Hematopoietic multipotent progenitor cell treated with erythropoietin and hydrocortisone succinate and interleukin-3 and kit ligand, for 4 days (in vitro differentiated cells): ENCODE data around the gene RERG.
A peak's percentile ranks its signal among the peaks of the same experiment; 100 is the strongest.

Experiments used
- DNase-seq: peaks from one replicate; pipeline ENCODE4 v3.0.0-alpha.2; 2015

Gene RERG

DNA sequence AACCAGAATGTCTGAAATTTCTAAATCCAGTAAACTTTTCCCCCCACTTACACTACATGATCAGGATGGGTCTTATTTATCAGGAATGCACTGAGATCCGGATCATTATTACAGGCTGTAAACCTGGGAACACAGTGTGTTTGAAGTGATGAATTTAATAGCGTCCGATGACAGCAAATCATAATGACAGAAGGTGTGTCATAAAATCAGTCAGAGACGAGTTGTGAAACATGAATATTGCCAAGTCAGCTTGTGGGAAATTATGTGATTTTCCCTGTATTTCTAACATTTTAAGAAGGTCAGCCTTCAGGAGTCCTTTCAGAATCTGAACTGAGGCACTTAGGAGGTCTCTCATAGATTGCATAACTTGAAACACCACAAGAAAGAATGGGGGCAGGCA, 36.7 kb downstream of the RERG start:
- no peak for DNase-seq

DNA sequence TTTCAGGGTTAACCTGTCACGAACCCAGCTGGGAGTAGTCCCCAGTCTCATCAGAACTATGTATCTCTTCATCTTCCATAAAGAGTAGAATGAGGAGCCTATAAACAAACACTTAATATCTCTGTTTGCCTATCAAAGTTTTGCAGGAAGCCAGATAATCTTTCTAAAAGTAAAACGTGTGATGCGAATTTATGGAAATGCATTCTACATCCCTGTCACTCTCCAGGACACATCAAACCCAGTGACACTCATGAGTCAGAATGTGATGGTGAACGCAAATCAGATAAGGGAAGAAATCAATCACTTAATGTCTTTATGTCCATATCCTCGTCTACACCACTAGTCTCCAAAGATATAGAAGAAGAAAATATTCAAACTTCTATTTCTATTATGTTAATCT, 37.4 kb downstream of the RERG start:
- no peak for DNase-seq

DNA sequence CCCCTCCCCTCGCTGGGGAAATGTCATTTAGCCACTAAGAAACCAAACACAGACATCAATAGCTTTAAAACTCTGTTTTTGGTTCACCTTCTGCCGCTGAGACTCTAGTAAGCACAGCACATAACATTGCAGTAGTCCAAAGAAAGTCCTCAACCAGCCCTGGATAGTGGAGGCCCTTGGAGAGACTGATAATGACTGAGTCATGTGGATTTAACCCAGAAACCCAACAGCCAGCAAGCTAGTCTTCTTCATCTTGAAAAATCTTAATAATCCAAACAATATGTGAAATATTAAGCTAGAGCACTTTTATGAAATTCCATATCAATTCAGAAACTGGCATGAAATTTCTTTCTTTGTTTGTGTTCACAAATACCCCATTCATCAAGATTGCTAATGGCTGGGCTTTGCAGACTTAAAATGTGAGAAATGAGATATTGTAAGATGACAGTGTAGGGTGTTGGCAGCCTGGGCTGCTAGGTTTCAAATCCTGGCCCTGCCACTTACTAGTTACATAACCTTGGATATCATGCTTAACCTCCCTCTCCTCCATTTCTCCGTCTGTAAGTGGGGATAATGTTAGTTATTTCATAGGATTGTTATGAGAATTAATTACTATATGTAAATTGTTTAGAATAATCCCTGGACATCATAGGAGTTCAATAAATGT, 40.1 kb downstream of the RERG start:
- DNase-seq, result no peak

DNA sequence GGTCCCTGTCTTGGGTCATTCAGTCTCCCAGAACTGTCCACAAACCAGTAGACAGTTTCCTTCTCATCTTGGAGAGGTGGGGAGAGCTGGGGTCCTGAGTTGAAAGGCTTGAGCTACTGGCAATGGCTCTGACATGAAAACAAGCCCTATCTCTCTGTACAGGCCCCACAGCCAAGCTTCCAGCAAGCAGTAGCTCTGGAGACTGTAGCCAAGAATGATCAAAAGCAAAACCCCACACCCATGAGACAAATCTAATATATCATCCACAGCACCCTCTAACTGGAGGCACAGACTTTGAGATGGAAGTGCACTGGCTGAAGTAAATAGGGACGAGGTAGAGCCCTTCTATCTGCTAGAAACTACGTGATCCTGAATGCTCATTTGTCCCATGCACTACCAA, 40.9 kb downstream of the RERG start:
- DNase-seq, result no peak

DNA sequence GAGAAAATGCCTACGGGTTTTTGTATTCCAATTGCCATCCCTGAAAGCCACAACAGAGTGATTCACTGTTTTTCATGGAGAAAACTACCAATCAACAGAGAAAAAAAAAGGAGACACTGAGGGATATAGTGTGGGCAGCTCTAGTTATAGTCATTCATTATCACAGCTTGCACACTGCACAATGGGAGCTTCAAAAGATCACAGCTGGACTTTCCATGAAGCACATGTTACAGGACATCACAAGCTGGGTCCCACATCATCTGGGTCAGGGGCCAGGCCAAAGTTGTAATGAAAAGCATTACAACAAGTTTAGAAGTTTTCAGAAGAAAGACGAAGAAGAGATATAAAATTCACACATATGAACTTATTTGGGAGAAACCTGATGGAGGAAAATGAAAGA, 41.5 kb downstream of the RERG start:
- DNase-seq, result no peak

DNA sequence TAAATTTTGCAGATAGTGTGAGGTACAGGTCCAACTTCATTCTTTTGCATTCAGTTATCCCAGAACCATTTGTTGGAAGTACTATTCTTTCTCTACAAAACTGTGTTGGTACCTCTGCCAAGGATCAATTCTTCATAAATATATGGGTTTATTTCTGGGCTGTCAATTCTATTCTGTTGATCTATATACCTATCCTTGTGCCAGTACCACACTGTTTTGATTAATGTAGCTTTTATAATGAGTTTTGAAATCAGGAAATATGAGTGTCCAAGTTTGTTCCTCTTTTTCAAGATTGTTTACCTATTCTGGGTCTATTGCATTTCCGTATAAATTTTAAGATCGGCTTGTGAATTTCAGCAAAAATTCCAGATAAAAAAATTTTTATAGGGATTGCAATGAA, 48.1 kb downstream of the RERG start:
- DNase-seq, result no peak

DNA sequence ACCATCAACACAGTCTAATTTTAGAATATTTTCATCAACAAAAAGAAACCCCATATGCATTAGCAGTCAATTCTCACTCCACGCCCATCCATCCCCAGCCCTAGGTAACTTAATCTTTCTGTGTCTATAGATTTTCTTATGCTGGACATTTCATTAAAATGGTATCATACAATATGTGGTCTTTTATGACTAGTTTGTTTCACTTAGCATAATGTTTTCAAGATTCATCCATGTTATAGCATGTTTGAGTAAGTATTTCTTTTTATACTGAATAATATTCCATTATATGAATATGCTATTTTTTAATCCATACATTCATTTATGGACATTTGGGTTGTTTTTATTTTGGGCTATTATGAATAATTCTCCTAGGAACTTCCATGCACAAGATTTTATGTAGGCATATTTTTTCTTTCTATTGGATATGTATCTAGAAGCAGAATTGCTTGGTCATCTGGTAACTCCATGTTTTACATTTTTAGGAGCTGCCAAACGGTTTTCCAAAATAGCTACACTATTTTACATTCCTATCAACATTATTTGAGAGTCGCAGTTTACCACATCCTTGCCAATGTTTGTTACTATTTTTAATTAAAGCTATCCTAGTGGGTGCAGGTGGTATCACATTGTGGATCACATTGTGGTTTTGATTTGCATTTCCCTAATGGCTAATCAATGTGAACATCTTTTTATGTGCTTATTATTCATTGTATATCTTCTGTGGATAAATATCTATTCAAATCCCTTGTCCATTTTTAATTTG, 49.0 kb downstream of the RERG start:
- DNase-seq, result no peak

DNA sequence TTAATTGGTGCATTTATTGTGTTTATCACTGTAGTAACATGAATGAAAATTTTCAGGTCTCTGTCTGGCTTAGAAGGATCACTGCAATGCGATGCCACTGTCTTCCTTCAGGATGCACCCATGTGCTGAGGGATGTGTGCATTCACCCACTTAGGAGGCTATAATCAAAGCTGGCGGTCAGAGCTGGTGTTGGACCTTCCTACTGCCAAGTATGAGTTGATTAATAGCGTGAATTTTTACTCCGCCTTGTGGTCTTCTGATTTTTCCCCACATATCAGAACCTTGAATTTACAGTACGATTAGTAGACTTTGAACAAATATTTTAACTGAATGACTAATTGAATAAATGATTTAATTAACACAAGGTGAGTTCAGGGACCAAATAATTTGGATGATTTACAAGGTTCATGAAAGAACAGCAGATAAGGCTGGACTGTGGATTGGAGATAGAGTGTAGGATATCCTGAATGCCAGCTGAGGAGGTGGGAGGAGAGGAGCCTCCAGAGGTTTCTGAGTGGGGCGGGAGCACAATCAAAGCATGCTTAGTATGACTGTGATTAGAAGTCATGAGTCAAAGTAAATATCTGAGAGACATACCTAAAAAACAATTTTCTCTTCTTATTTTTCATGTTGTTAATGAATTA, 50.1 kb downstream of the RERG start:
- no peak for DNase-seq

DNA sequence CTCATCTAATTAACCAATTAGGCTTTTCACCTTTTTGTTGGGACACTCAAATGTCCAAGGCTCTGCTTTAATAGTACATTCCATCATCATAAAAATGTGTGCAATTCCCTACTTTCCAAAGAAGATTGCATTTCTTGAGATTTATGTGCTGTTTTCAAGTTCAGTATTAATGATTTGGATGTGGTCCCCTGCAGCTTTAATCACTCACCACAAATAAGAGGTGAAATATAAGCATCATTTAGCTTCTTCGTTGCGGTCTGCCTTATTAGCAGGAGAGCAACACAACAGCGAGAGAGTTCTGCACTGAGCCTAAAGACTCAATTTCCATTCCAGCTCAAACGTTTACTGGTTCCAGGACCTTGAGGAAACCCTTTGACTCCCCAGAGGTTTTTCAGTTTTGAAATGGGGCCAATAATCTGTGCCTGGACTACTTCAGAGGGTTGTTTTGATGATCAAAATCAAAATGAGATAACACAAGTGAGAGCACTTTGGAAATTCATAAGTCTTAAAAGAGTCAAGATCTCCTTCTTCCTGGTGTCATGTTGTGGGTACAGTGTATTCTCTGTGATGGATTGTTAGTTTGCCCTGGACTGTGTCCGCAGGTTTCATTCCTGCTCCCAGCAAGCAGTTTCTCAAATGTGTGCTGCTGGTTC, 53.1 kb downstream of the RERG start:
- DNase-seq, result no peak

DNA sequence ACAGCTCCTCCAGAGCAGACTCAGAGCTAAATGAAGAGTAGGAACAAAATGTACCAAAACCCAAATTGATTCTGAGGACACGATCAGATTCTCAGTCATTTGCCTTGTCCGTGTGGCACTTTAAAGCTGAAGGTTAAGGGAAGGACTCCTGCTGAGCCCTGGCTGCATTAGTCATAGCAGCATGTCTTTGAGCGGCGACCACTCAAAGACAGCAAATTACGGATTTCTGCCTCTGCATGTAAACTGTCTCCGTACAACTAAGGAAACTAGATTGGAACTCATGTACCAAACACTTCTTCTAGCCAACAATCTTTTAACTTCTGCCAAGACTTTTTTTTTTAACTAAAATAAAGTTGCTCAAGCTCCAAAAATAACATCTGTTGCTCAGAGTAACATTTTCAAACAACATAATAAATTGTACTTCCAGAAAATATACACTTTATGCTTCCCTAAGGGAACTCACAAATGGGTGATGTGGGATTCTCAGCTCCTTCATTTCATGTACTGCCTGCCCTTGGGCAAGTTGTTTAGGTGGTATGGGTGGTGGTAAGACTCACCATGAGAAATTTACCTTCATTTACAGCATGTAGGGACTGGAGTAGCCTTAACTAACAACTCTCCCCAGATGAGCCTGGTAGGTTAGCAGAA, 56.1 kb downstream of the RERG start:
- no peak for DNase-seq

DNA sequence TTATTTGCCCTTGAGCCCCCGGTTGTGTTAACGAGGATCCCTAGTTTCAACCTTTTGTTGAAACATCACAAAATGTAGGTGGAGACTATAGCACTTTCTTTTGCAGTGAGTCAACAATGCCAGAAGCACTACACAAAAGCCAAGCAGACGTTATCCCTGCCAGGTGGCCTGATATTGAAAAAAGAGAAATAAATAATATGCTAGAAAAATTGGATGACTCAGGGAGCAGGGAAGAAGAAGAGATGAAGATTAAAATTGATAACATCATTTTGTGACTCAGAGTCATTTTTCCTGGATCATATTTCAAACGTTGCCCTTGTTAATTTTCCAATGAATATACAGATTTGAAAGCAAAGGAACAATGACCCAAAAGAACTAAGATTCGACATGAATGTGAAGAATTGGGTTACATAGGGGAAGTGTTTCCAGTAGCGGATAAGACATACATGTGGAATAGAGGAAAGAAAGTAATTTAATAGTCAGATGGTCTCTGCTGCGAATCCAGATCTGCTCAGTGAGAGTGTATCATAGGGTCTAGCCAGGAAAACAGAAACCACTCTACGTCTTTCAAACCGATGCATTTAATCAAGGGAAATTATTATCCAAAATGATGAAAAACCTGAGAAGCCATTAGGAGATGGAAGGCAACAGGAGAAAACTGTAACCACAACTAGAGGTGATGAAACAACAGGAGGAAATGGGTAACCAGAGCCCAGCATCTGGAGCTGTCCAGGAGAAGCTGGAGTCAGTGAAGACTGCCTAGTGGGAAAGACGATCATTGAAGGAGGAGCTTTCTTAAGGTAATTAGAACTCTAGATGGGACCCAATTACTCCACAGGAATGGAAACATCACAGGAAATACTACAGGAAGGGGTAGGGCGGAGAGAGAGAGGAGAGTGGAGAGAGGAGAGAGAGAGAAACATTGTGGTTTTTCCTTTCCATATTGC, 57.9 kb downstream of the RERG start:
- no peak for DNase-seq

DNA sequence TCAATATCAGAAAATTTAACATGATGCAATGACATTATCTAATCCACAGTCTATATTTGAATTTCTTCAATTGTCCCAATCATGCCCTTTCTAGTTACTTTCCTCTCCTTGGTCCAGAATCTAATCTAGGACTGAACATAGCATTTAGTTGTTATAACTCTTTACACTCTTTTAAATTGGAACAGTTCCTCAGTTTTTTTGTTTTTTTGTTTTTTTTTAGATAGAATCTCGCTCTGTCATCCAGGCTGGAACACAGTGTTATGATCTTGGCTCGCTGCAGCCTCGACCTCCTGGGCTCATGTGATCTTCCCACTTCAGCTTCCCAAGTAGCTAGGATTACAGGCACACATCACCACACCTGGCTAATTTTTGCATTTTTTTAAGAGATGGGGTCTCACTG, 63.1 kb downstream of the RERG start:
- DNase-seq, result no peak

DNA sequence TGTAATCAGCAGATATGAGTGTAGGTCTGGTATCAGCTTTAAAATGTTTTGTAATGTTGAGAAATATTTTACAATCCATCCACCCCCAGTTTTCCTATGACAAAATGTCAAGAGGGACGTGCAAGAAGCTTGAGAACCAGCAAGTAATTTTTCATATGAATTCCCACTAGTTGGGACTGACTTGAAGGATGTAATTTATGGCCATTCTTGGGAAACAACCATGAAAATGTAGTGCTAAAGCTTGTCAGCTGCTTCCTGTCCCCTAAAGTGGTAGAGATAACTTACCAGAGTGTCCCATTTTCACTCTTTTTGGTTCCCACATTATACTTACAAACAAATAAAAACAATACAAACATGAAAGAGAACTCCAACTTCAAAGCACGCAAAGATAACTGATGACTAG, 63.9 kb downstream of the RERG start:
- DNase-seq, result no peak

DNA sequence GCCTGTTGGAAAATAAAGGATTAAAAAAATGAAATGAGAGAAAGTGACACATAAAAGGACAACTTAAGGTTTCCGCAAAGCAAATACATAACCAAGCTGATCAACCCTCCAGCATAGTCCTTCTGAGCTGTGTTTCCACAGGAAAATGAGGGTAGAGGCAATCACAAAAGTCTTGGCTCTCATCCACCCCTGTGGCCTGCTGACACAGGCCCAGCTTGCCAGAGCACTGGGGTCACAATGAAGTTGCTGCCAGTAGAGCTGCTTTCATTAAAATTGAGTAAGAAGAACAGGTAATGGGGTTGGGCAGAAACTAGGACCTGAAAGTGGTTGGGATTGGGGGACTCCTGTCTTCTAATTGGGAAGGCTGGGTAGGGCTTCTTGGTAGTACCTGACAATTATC, 65.9 kb downstream of the RERG start:
- no peak for DNase-seq

DNA sequence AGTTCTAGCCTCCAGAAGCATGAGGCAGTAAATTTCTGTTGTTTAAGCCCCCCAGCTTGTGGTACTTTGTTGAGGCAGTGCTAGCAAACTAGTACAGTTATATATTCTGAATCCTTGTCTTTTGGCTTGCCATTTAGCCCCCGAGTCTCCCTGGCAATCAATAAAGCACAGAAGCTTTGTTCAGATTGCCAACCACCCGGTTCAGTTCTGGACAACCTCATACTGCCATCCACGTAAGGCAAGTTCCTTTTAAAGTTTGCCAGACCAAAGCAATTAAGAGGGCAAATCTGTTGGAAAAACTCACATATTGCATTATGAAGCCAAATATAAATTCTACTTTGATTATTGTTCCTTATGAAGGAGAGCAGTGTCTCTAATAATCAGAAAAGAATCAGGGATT, 67.1 kb downstream of the RERG start:
- no peak for DNase-seq

DNA sequence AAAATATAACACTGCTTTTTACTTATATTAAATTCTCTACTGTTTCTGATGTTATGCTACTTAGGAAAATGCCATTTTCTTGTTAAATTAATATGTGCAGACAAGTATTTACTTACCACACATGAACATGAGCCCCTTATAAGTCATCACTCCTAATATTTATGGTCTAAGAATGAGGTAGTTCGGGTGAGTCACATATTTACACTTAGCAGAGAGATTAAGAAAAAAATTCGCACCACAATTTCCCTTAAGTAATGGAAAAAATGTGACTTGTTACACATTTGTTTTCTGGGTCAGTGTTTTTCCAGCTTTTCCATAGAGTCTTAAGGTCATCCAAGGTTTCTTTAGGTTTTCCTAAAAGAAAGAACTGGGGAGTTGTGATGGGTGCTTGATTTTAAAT, 68.3 kb downstream of the RERG start:
- DNase-seq, result no peak

DNA sequence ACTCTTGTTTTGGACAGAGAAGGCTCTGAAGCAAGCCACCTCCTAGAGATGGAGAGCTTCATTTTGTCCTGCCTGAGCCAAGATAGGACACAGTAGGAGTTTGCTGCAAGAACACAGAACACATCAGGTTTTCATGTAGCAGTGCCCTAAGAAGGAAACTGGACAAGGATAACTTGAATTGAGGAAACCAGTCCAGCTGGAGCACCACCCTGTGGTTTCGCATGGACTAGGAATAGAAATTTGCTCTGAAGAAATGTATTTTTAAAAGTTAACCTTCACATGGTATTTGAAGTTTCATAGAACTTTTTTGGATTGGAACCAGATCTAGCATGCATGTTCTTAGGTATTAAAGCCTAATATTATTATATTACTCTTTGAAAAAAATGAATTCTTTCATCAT, 68.8 kb downstream of the RERG start:
- DNase-seq, result peak; percentile 18

DNA sequence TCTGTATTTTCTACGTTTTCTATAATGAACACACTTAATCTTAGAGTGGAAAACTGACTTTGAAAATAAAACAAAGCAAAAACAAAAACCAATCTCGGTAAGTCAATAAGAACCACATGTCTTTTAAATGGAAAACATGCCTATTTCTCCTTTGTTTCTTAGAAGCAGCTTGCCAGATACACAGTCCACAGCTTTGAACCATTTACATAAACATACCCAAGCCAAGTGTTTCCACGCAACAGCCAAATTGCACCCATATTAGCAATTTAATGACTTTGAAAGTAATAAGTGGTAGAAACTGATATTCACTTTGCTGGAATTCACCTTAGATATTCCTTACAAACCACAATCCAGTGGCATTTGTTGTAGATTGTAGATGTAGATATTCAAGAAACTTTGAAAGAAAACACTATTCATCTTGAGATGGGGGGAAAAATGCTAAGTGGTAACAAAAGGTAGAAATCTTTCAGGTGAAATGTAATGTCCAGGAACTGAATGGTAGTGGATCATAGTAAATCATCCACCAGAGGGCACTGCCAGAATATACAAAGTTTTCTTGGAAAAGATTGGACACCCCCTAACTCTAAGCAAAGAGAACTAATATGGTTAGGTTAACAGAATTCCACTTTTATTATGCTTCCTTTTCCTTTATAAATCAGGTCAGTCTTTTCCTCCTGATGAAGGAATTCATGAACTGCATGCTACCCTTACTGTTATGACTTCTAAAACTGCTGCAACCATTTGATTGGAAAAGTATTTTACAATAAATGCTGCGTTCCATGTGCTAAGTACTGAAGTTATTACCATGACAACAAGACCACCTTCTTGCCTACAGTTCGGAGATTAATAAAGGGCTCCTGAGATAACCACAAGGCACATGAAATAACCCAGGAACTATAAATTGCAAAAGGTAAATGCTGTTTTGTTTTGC, 69.8 kb downstream of the RERG start:
- peak; percentile 35 for DNase-seq

DNA sequence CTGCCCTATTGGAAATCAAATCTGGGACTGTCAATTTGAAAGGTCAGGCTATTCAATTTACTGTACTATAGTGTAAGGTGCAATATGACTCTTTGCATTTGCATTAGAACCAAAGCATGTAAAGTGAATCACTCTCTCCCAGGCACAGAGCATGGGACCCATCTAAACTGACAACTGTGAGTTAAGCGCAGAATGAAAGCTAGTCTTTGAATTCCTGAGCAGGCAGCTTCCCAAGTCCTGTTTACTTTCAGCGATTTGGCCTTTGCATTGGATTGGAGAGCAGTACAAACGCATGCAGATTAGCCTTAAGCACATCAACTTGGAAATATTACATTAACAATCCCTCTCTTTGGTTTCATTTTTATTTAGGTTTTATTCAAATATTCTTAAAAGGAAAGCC, 74.6 kb downstream of the RERG start:
- no peak for DNase-seq

DNA sequence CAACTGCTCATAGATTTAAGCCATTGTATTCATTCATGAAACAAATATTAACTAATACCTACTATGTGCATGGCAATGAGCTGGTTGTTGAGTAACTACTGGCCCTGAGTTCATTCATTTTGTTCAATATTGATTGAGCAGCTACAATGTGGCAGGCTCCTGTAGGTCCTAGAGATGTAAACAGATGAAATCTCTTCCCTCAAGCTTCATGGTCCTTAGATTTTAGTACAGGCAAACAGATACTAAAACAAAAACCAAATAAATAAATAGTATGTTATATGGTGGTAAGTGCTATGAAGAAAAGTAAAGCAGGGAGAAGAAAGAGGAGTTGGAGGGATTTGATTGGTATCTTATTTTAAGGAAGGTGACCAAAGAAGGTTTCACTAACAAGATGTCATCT, 77.8 kb downstream of the RERG start:
- DNase-seq, result no peak

DNA sequence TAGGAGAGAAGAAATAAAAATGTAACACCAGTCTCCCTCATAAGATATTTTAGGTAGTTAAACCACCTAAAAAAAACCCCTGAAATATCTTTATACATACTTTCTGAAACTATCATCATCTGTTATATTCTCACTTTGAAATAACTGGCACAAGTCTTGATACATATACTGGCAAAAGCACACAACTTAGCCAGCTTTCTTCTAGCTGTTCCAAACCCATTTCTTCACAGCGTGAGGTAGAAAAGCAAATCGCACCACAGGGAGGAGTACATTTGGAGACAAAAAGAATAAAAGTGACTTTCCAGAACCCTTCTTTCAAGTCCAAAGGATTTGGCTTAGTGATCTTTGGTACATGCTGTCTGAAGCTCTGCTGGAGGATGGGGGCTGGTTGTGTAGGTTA, 78.5 kb downstream of the RERG start:
- DNase-seq, result no peak
